Activated naive CD4-positive, alpha-beta T cell treated with anti-CD3 and anti-CD28 coated beads, Interleukin-2, amount 50 U/mL, for 16 hours (primary cell): ENCODE data around the gene ZBTB7B.
A peak's percentile ranks its signal among the peaks of the same experiment; 100 is the strongest.

Experiments used
- DNase-seq: peaks from one replicate; pipeline ENCODE4 v3.0.0-alpha.2; 2020

Gene ZBTB7B

DNA sequence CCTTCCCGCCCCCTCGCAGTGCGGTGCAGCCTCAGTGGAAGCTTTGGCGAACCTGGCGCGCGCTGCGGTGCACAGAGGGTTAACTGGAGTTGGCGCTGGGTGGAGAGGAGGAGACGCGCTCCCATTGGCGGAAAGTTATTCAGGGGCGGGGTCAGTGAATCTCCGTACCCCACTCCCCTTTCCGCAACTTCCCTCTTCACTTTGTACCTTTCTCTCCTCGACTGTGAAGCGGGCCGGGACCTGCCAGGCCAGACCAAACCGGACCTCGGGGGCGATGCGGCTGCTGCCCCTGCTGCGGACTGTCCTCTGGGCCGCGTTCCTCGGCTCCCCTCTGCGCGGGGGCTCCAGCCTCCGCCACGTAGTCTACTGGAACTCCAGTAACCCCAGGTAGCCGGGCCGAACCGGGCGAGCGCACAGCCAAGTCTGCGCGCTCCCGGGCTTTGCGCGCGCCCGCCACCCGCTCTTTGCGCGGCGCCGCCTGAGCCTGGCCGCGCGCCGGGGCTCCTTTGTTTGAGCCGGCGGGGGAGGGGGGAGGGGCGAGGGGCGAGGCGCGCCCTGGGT is 61.0 kb downstream of the ZBTB7B start, which contains the start of gene EFNA4:
TSS of gene EFNA4 (plus strand) at position 191 of the 561 bp plus-strand sequence. CDS start at position 275, 84 bp downstream.
- DNase-seq: peak; percentile 87

DNA sequence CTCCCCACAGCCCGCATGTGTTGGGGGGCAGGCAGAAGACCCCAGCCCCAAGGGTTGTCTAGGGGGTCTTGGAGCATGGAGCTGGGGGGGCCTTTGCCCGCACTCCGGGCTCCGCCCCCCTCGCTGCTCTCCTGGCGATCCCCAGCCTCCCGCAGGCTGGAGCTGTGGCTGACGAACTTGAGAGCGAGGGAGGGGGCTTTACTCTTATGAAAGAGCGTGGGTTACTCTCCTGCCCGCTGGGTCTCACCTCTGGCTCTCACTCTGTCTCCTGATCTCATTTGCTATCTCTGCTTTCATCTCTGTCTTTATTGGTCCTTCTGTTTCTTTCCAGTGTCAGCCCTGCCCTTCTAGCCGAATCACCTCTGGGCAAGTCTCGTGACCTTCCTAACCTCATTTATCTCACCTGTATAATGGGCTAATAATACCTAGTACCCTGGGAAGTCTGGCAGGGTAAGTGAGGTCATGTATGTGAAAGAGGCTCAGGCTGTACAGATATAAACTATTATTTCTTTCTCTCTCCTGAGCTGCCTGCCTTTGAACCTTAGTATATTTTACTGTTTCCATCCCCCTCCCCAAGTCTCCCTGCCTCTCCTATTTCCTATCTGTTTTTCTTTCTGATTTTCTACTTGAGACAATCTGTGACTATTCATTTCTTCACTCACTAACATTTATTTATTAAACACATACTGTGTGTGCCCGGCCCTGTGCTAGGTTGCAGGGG is 61.7 kb downstream of the ZBTB7B start:
- no peak for DNase-seq

DNA sequence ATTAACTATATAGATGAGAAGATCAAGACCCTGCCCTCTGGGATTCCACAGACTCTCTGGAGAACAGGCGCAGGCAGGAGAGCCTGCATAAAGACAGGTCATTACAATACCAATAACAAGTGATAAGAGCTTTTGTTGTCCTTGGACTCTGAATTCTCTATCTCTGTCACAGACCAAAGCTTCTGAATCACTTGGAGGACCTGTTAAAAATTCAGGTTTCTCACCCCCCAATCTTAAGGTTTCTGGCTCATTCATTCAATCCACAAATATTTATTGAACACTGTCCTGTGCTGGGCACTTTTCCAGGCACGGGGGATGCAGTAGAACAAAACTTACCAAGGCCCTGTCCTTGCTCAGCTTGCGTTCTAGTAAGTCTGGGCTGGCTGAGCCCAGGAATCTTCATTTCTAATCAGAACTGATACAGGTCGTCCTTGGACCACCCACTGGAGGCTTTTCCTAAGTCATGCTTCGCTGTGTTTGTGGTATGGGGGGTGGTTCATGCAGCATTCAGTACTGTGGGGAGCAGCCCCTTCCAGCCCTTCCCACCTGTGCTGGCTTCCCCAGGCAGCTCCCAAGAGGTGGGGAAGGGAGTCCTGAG is 62.3 kb downstream of the ZBTB7B start:
- DNase-seq: no peak

- no peak for DNase-seq
These were observed 64.2 kb downstream of the ZBTB7B start for GRCh38 chr1:155066777-155067176.
